Measurements from ENCODE around the gene TSPO.

The TSPO gene

DNA sequence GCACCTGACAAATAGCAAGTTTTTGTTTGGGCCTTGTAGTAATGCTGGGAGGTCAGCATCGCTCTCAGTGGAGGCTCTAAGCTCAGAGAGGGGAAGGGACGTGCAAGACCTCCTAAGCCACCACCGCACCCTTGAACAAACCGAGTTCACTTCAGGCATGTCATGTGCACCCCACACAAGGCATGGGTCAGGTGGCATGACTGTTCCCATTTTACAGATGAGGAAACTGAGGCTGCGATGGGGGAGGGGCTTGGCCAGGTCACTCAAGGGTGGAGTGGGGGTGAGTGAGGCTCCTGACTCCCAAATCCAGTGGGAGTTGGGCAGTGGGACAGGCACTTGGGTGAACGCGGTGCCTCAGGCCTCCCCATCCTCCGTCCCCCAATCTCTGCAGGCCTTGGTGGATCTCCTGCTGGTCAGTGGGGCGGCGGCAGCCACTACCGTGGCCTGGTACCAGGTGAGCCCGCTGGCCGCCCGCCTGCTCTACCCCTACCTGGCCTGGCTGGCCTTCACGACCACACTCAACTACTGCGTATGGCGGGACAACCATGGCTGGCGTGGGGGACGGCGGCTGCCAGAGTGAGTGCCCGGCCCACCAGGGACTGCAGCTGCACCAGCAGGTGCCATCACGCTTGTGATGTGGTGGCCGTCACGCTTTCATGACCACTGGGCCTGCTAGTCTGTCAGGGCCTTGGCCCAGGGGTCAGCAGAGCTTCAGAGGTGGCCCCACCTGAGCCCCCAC lies 11.2 kb downstream of the TSPO start:
- TF ChIP-seq, protein P1, sequence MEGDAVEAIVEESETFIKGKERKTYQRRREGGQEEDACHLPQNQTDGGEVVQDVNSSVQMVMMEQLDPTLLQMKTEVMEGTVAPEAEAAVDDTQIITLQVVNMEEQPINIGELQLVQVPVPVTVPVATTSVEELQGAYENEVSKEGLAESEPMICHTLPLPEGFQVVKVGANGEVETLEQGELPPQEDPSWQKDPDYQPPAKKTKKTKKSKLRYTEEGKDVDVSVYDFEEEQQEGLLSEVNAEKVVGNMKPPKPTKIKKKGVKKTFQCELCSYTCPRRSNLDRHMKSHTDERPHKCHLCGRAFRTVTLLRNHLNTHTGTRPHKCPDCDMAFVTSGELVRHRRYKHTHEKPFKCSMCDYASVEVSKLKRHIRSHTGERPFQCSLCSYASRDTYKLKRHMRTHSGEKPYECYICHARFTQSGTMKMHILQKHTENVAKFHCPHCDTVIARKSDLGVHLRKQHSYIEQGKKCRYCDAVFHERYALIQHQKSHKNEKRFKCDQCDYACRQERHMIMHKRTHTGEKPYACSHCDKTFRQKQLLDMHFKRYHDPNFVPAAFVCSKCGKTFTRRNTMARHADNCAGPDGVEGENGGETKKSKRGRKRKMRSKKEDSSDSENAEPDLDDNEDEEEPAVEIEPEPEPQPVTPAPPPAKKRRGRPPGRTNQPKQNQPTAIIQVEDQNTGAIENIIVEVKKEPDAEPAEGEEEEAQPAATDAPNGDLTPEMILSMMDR (IDR thresholded peaks at IDR 0.05; ENCODE audit: borderline replicate concordance, insufficient read depth, low read depth, low read length), result no peak

DNA sequence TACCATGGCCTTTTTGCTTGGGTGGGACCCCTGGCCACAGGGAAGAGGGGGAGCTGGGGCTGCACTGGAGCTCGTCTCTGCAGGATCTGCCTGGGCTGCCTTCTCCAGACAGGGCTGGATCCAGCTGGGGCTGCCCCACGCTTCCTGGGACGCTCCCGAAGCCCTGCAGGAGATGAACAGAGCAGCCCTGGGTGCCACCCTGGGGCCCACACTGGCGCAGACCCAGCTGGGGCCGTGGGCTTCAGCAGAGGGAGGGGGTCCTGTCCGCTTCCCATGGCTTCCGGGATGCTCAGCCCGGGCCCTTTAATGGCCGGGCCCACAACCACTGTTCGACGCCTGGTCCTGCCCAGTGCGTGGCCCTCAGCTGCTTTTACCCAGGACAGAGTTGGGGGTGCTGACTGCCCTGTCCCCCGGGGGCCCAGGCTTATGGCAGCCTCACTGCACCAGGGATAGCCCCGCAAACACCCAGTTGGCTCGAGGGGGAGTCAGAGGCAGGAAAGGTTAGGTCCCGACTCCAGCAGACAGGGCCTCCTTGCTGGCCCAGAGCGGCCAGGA lies 12.0 kb downstream of the TSPO start:
- TF ChIP-seq, protein P1 (IDR thresholded peaks at IDR 0.05; ENCODE audit: borderline replicate concordance, insufficient read depth, low read depth, low read length), result no peak
- H3K4me3 ChIP-seq (ENCODE audit: low read depth, low read length), result no peak overlapping the region

More for the DNA sequence above, 11.2 kb downstream of the TSPO start:
- H3K4me3 ChIP-seq (ENCODE audit: low read depth, low read length), result no peak overlapping the region

DNA sequence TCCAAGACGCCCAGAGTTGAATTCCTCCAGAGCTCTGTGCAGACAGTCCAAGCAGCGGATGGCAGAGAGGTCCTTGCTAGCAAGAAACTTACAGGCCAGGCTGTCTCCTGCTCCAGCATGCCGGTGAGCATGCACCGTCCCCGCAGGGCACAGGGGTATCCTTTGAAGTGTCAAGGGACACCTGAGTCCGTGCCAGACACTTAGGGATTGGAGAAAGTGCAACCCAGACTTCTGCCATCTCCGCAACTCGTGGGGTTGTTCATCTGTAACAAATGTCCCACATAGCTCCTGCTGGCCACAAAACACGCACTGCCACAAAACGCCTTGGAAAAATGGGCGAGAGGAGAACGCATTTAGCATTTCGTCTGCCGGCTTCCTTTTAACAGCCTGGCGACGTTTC lies 13.3 kb downstream of the TSPO start:
- TF ChIP-seq, protein P1 (IDR thresholded peaks at IDR 0.05; ENCODE audit: borderline replicate concordance, insufficient read depth, low read depth, low read length), result no peak
- no peak overlapping the region for H3K4me3 ChIP-seq (ENCODE audit: low read depth, low read length)

DNA sequence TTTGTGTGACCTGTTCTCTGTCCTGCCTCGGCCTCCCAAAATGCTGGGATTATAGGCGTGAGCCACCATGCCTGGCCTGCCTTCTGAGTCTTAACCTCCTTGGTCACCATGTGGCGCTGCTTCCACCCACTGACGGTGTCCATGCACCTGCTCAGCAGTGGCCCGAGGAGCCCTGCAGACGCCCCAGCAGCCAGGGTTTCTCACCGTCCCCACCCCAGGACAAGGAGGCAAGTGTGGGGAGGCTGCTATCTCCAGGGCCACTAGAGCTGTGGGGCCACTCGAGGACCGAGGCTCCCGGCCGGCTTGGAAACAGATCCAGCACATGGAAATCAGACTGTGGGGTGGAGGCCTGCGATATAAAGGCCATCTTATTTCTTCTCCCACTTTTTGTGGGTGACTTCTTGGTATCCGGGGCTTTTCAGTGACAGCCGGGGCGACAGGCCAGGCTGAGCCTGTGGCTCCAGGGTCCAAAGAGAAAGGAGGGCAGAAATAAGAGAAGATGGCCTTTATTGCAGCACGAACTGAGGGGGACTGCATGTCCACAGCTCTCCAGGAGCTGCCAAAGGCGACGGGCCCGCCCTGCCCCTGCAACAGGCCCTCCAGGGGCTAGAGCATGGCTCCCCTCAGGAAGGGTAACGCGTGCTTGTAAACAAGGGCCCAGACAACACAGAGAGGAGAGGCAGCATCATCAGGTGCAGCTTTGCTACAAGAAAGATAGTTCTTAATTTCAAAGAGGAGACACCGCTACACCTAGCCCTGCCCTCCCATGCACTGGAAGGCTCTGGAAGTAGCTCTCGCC lies 15.0 kb downstream of the TSPO start:
- no peak overlapping the region for H3K4me3 ChIP-seq (ENCODE audit: low read depth, low read length)
- TF ChIP-seq, protein P1 (IDR thresholded peaks at IDR 0.05; ENCODE audit: borderline replicate concordance, insufficient read depth, low read depth, low read length), result no peak

DNA sequence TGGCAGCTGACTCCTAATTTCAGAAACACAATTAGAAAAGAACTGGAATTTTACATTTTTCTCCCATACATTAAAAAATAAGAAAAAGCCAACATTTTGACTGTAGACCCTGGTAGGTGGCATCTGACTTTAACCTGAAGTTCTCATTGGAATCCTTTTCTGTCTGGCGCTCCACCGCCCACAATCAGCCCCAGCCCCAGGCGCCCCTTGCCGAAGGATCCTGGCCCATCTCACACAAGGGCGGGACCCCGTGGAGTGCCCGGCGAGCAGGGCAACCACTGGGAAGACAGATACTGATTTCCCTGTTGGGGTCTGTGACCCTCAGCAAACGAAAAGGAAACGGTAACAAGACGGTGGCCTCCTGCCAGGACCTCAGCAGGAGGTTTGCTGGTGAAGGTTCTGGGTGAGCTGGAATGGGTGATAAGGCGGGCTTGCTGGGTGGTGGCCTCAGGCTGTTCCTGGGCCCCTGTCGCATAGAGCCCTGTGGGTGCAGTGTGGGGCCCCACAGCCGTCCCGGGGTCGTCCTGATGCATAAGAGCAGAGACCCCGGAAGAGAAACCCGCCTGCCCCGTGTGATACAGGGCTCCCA lies 15.7 kb downstream of the TSPO start:
- TF ChIP-seq, protein P1 (IDR thresholded peaks at IDR 0.05; ENCODE audit: borderline replicate concordance, insufficient read depth, low read depth, low read length), result no peak
- no peak overlapping the region for H3K4me3 ChIP-seq (ENCODE audit: low read depth, low read length)

DNA sequence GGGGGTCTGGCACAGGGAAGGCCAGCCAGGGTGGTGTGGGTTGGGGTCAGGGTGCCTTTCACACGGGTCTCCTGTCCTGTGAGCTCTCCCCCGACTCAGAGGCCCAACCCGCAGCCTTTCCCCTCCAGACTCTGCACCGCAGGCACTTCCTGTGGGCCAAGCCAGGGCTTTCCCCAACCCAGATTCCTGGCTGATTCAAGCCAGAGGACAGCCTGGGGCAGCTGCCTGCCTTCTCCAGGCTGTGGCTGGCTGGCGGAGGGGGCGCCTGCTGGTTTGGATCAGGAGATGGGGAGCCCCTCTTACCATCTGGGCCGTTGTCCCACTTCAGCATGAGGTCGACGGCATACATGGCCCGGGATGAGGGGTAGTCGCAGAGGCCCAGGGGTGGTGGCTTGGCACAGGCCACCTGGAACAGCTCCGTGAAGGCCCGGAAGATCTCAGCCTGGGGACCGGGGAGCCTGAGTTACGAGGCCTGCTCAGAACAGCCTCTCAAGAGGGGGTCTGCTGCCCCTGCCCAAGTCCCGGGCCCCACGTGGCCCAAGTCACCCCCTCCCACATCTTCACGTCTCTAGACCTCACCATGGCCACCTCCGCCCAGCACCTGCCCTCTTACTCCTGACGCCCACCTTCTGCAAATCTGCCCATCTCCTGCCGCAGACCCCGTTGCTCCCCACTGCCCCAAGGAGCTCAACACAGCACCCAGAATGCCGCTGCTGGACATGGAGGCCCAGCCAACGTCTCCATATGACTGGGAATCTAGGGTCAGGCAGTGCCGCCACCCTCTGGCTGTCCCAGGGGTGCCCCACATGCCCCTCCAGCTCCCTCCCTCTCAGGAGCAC lies 17.3 kb downstream of the TSPO start:
- H3K4me3 ChIP-seq (ENCODE audit: low read depth, low read length), result no peak overlapping the region
- TF ChIP-seq, protein P1 (IDR thresholded peaks at IDR 0.05; ENCODE audit: borderline replicate concordance, insufficient read depth, low read depth, low read length), result no peak

Measured in GM12875 (cell line).